ENCODE measurements around the gene OR56A1.

The OR56A1 gene

GRCh38 chr11:5989203-5989602, 41.4 kb downstream of the OR56A1 start:
- DNase-seq (ENCODE audit: low read depth) = no peak

DNA sequence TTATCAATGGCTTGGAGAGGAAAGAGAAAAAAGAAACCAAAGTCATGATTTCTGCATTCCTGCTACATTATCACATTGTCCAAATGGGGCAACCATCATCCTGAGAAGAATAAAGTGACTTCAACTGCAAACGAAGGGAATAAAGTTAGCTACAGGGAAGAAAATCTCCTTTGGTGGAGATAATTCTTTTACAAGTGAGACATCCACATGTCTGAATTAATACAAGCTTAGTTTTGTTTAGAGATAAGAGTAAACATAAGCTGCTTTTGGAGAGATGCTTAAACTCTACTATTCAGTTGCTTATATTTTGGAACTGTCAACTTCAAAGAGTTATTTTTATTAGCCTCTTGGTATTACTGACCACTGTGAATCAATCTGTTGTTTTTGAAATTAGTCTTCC, 43.7 kb downstream of the OR56A1 start, which contains the start of gene OR52L1:
Gene OR52L1, minus strand, starts transcription at position 101 of the 400 bp plus-strand sequence. Its CDS starts 55 bp downstream, at position 46.
- no peak for DNase-seq (ENCODE audit: low read depth)

DNA sequence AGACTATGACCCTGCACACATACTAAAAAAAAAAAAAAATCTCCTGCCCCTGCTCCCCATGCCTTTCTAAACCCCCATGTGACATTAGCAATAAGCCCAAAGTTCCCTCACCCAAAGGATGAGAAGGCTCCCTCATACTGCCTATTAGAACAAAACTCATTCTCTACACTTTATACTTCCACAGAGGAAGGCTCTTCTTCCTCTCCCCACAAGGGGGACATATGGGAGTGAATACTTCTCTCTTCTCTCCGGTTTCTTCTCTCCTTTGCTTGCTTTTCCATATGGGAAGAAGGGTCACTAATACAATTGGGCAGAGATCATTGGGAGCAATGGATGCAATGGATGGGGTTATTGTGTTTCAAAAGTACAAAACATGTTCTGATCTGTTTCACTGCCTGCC, 47.1 kb downstream of the OR56A1 start:
- DNase-seq (ENCODE audit: low read depth) = no peak

- no peak for DNase-seq (ENCODE audit: low read depth)
Observed at GRCh38 chr11:5973530-5973929, 57.0 kb downstream of the OR56A1 start.
